HCT116 (cell line): ENCODE data around the gene TSR1.

Source experiments
- EZH2phosphoT487 ChIP-seq: fragments of 200-600 bp; IDR thresholded peaks from 2 replicates; pipeline ENCODE4 v1.6.1; 2018; ENCODE audit warnings: antibody characterized with exemption, borderline replicate concordance
- RAD21 ChIP-seq: IDR thresholded peaks from 2 replicates; pipeline ENCODE4 v1.6.1; 2012; ENCODE audit warnings: low read depth, mild to moderate bottlenecking
- SRF ChIP-seq: IDR thresholded peaks from 2 replicates; pipeline ENCODE4 v1.6.1; 2012; ENCODE audit warnings: low read depth

GRCh38 chr17:2295575-2295974 is 40.7 kb downstream of the TSR1 start:
- TF ChIP-seq RAD21 (no peak), SRF (no peak), EZH2phosphoT487 (no peak)
